GM18526 (cell line): ENCODE measurements around the gene JUNB.

ENCODE experiments used
- POLR2A ChIP-seq: IDR thresholded peaks from 3 replicates; pipeline ENCODE4 v1.6.1; 2011; ENCODE audit not compliant: insufficient read length; ENCODE audit errors: extremely low read depth

The JUNB gene

GRCh38 chr19:12802267-12803106 lies 11.2 kb downstream of the JUNB start:
- TF ChIP-seq POLR2A = no peak

GRCh38 chr19:12804051-12804450 lies 12.8 kb downstream of the JUNB start:
- TF ChIP-seq POLR2A = no peak

GRCh38 chr19:12806242-12807081 lies 15.2 kb downstream of the JUNB start, which contains the start of gene RNASEH2A:
TSS of gene RNASEH2A (plus strand) at chr19:12806584. CDS start at chr19:12806674, 90 bp downstream.
- TF ChIP-seq POLR2A = peak; percentile 83

- no peak for TF ChIP-seq POLR2A
Measured at GRCh38 chr19:12815088-12815487, 23.8 kb downstream of the JUNB start.

GRCh38 chr19:12821761-12822160 lies 30.5 kb downstream of the JUNB start:
- no peak for TF ChIP-seq POLR2A

- TF ChIP-seq POLR2A = no peak
Measured at GRCh38 chr19:12825254-12826131, 34.2 kb downstream of the JUNB start.

- TF ChIP-seq POLR2A = no peak
Measured at GRCh38 chr19:12828494-12828893, 37.2 kb downstream of the JUNB start.

- no peak for TF ChIP-seq POLR2A
Measured at GRCh38 chr19:12833418-12833737, 42.1 kb downstream of the JUNB start.

- TF ChIP-seq POLR2A = no peak
Measured at GRCh38 chr19:12833738-12834565, 42.7 kb downstream of the JUNB start.

- TF ChIP-seq POLR2A = no peak
Measured at GRCh38 chr19:12834566-12834943, 43.3 kb downstream of the JUNB start, which contains the start of gene RTBDN. TSS of gene RTBDN (minus strand) at chr19:12834579. CDS start at chr19:12829979, 4,600 bp downstream.

- no peak for TF ChIP-seq POLR2A
Measured at GRCh38 chr19:12834976-12835757, 43.9 kb downstream of the JUNB start.

GRCh38 chr19:12836529-12836863 lies 45.2 kb downstream of the JUNB start:
- TF ChIP-seq POLR2A = no peak

- no peak for TF ChIP-seq POLR2A
Measured at GRCh38 chr19:12837225-12837624, 45.9 kb downstream of the JUNB start.
